Cerebellar cortex (tissue), 1 donor: ENCODE results near the gene PER1.

Source experiments
- DNase-seq: peaks from one replicate; pipeline ENCODE4 v3.0.0-alpha.2; 2015; ENCODE audit warnings: low spot score

PER1 gene

GRCh38 chr17:8153031-8153451, 837 bp upstream of the PER1 start:
- no peak for DNase-seq

- peak; percentile 68 for DNase-seq
Observed at GRCh38 chr17:8151641-8152111, 528 bp downstream of the PER1 start.

- DNase-seq = peak; percentile 88
Observed at GRCh38 chr17:8151120-8151640, 1.0 kb downstream of the PER1 start.

- DNase-seq = no peak
Observed at GRCh38 chr17:8150194-8151119, 1.7 kb downstream of the PER1 start.

GRCh38 chr17:8149419-8150193, 2.6 kb downstream of the PER1 start:
- DNase-seq = no peak

GRCh38 chr17:8148560-8148959, 3.6 kb downstream of the PER1 start:
- no peak for DNase-seq

GRCh38 chr17:8147805-8148404, 4.3 kb downstream of the PER1 start:
- DNase-seq = no peak

GRCh38 chr17:8147141-8147804, 4.9 kb downstream of the PER1 start:
- no peak for DNase-seq

- no peak for DNase-seq
Observed at GRCh38 chr17:8146381-8147140, 5.6 kb downstream of the PER1 start.

GRCh38 chr17:8145811-8146210, 6.4 kb downstream of the PER1 start:
- DNase-seq = no peak

- DNase-seq = no peak
Observed at GRCh38 chr17:8144401-8145231, 7.6 kb downstream of the PER1 start.

- no peak for DNase-seq
Observed at GRCh38 chr17:8143581-8144400, 8.4 kb downstream of the PER1 start.

GRCh38 chr17:8142887-8143580, 9.2 kb downstream of the PER1 start:
- DNase-seq = no peak

GRCh38 chr17:8142158-8142886, 9.9 kb downstream of the PER1 start:
- no peak for DNase-seq

- DNase-seq = no peak
Observed at GRCh38 chr17:8141741-8142140, 10.5 kb downstream of the PER1 start.

GRCh38 chr17:8141045-8141444, 11.2 kb downstream of the PER1 start:
- no peak for DNase-seq

GRCh38 chr17:8140065-8141029, 11.9 kb downstream of the PER1 start:
- no peak for DNase-seq
